IMR-90 (cell line): ENCODE results near the gene ISCU. TPM values are rescaled to one million over a fixed set of nuclear protein-coding genes. Genes with fewer than 3 reads are reported as not detected.

Experiments used
- ATAC-seq: fragments of 200-7000 bp; cut with Tn5 transposase; 2 replicates; pipeline ENCODE4 v1.9.1; 2020; ENCODE audit warnings: low read depth, mild to moderate bottlenecking, moderate library complexity
- BruUV-seq: library from RNA; stranded (reverse); fragments of 400-500 nt; replicated peaks from 2 replicates; lab custom pipeline; 2021; lab: Mats Ljungman, UMichigan
- CTCF ChIA-PET: fragments of 300-600 bp; formaldehyde crosslinking; extraction: SDS; loops from one replicate; lab custom pipeline; 2021; ENCODE audit warnings: antibody characterized with exemption; lab: Yijun Ruan, JAX
- POLR2A ChIA-PET: fragments of 300-600 bp; sonication (Branson Sonifier 250); formaldehyde crosslinking; loops from one replicate; lab custom pipeline; 2022; ENCODE audit warnings: antibody characterized with exemption; ENCODE audit not compliant: unreplicated experiment; lab: Charles Lee
- DNase-seq: peaks from one replicate; pipeline ENCODE4 v3.0.0; 2013
- H2AFZ ChIP-seq: replicated peaks from 2 replicates; pipeline ENCODE3; 2013; ENCODE audit warnings: low read length, mild to moderate bottlenecking; ENCODE audit not compliant: poor library complexity
- H2AK5ac ChIP-seq: 2 replicates; pipeline ENCODE4 v1.6.1; 2013; ENCODE audit warnings: low read depth, low read length, inconsistent platforms
- H2AK9ac ChIP-seq: replicated peaks from 2 replicates; pipeline ENCODE3; 2013; ENCODE audit warnings: mild to moderate bottlenecking, low read depth, low read length, moderate library complexity; ENCODE audit not compliant: poor library complexity
- H2BK120ac ChIP-seq: 2 replicates; pipeline ENCODE4 v1.6.1; 2013; ENCODE audit warnings: low read depth, low read length, inconsistent platforms
- H2BK15ac ChIP-seq: 3 replicates; pipeline ENCODE4 v1.6.1; 2013; ENCODE audit warnings: low read depth, low read length, inconsistent platforms
- H2BK20ac ChIP-seq: 2 replicates; pipeline ENCODE4 v1.6.1; 2013; ENCODE audit warnings: low read depth, mild to moderate bottlenecking, inconsistent platforms, low read length, moderate library complexity
- H2BK5ac ChIP-seq: 2 replicates; pipeline ENCODE4 v1.6.1; 2013; ENCODE audit warnings: mild to moderate bottlenecking, low read depth, low read length, inconsistent platforms; ENCODE audit not compliant: poor library complexity, severe bottlenecking
- H3K14ac ChIP-seq: replicated peaks from 2 replicates; pipeline ENCODE4 v1.6.1; 2013; ENCODE audit warnings: low read depth, low read length, inconsistent platforms
- H3K18ac ChIP-seq: 2 replicates; pipeline ENCODE4 v1.6.1; 2013; ENCODE audit warnings: low read depth, low read length, control low read depth
- H3K23ac ChIP-seq: 2 replicates; pipeline ENCODE4 v1.6.1; 2013; ENCODE audit warnings: low read depth, low read length, inconsistent platforms
- H3K27ac ChIP-seq: 2 replicates; pipeline ENCODE4 v1.5.1; 2013; ENCODE audit warnings: mild to moderate bottlenecking, control low read depth, low read length; ENCODE audit not compliant: insufficient read depth
- H3K27me3 ChIP-seq: 2 replicates; pipeline ENCODE4 v1.6.1; 2013; ENCODE audit warnings: low read length; ENCODE audit not compliant: control insufficient read depth, insufficient read depth
- H3K36me3 ChIP-seq: 2 replicates; pipeline ENCODE4 v1.6.1; 2013; ENCODE audit warnings: low read length, mixed read lengths; ENCODE audit not compliant: control insufficient read depth, insufficient read depth
- H3K4ac ChIP-seq: 2 replicates; pipeline ENCODE4 v1.6.1; 2013; ENCODE audit warnings: low read depth, low read length, inconsistent platforms
- H3K4me1 ChIP-seq: 2 replicates; pipeline ENCODE4 v1.6.1; 2013; ENCODE audit warnings: low read length, mixed read lengths; ENCODE audit not compliant: control insufficient read depth, insufficient read depth
- H3K4me2 ChIP-seq: 2 replicates; pipeline ENCODE4 v1.6.1; 2013; ENCODE audit warnings: low read depth, mild to moderate bottlenecking, control low read depth, low read length, moderate library complexity
- H3K4me3 ChIP-seq: 2 replicates; pipeline ENCODE4 v1.5.1; 2013; ENCODE audit warnings: low read depth, mild to moderate bottlenecking, control low read depth, low read length, moderate library complexity; ENCODE audit not compliant: insufficient read depth
- H3K56ac ChIP-seq: 2 replicates; pipeline ENCODE4 v1.6.1; 2013; ENCODE audit warnings: low read length, inconsistent platforms; ENCODE audit not compliant: insufficient read depth; ENCODE audit errors: extremely low read depth
- H3K79me1 ChIP-seq, 2 experiments: 2 replicates each; pipeline ENCODE4 v1.6.1; 2013; ENCODE audit warnings: low read length in 2 of 2, inconsistent platforms in 1 of 2, low read depth in 1 of 2
- H3K9ac ChIP-seq: 2 replicates; pipeline ENCODE4 v1.6.1; 2013; ENCODE audit warnings: low read depth, low read length, control low read depth
- H3K9me1 ChIP-seq: 2 replicates; pipeline ENCODE4 v1.6.1; 2013; ENCODE audit warnings: low read length, inconsistent platforms; ENCODE audit not compliant: insufficient read depth
- H3K9me3 ChIP-seq: 2 replicates; pipeline ENCODE4 v1.6.1; 2013; ENCODE audit warnings: low read length; ENCODE audit not compliant: control insufficient read depth, insufficient read depth
- H4K20me1 ChIP-seq: 2 replicates; pipeline ENCODE4 v1.6.1; 2013; ENCODE audit warnings: low read length, inconsistent platforms; ENCODE audit not compliant: insufficient read depth
- H4K5ac ChIP-seq: 2 replicates; pipeline ENCODE4 v1.6.1; 2013; ENCODE audit warnings: mild to moderate bottlenecking, low read depth, low read length, control low read depth
- H4K8ac ChIP-seq, 2 experiments: 2 replicates each; pipeline ENCODE4 v1.6.1; 2013; ENCODE audit warnings: low read depth in 2 of 2, low read length in 2 of 2, control low read depth in 1 of 2, inconsistent platforms in 1 of 2
- H4K91ac ChIP-seq: 2 replicates; pipeline ENCODE4 v1.6.1; 2013; ENCODE audit warnings: low read depth, low read length, inconsistent platforms; ENCODE audit not compliant: insufficient read depth
- BHLHE40 ChIP-seq: fragments of 150-350 bp; IDR thresholded peaks from 2 replicates; pipeline ENCODE4 v1.6.1; 2016; ENCODE audit warnings: mild to moderate bottlenecking, low read depth, low read length
- CHD1 ChIP-seq: IDR thresholded peaks from 2 replicates; pipeline ENCODE4 v1.6.1; 2012; ENCODE audit warnings: low read depth, low read length, improper control_type of control experiment
- CTCF ChIP-seq: conservative IDR thresholded peaks from 2 replicates; pipeline ENCODE4 v1.5.1; 2012; ENCODE audit warnings: mild to moderate bottlenecking, low read depth, low read length, improper control_type of control experiment
- FOS ChIP-seq: fragments of 150-350 bp; IDR thresholded peaks from 2 replicates; pipeline ENCODE4 v1.6.1; 2016; ENCODE audit warnings: low read depth, low read length
- RAD21 ChIP-seq: IDR thresholded peaks from 2 replicates; pipeline ENCODE4 v1.6.1; 2012; ENCODE audit warnings: low read length, improper control_type of control experiment
- WGBS, 2 experiments: methylation state at CpG; one replicate each; pipeline versions ENCODE4 v1.1.5 to v1.1.7; 2013; ENCODE audit warnings: missing lambda C conversion rate in 2 of 2; ENCODE audit not compliant: insufficient read length in 1 of 2; ENCODE audit errors: extremely low coverage in 2 of 2; 5-methylcytosine and 5-hydroxymethylcytosine counted together
- dilution Hi-C: fragments of 300-500 bp; cut with HindIII; formaldehyde crosslinking; loops from one replicate; pipeline ENCODE4 v1.14.3; 2018; ENCODE audit warnings: low sequenced_read_pairs; ENCODE audit not compliant: unreplicated experiment
- in situ Hi-C: fragments of 300-500 bp; cut with MboI; formaldehyde crosslinking; loops from 3 replicates; pipeline ENCODE4 v1.14.3; 2019; ENCODE audit warnings: low sequenced_read_pairs, inconsistent platforms, mixed read lengths
- intact Hi-C: fragments of 100-400 bp; cut with micrococcal nuclease; formaldehyde crosslinking; loops from 2 replicates; pipeline ENCODE4 v1.10.0; 2022
- polyA plus RNA-seq, 3 experiments: library from polyadenylated mRNA; depleted of rRNA; stranded (reverse); fragments of >200 nt; gene quantifications; 2 replicates each; pipeline ENCODE4 v1.2.3, GENCODE V29; 2012; ENCODE audit warnings: low replicate concordance in 1 of 3
- total RNA-seq: library from RNA; depleted of rRNA; stranded (reverse); fragments of >200 nt; gene quantifications from 2 replicates; pipeline ENCODE4 v1.2.3, GENCODE V29; 2012

The ISCU gene
- total and polyA plus RNA-seq, 2 of the 4 experiments (the other 2 are of a cell fraction), result 52.7 to 87.2 TPM

- 94% methylated on average over 6 of the region's 14 CpGs; no CpG with 5 or more reads in 1 of the 2 experiments for WGBS, 2 experiments
- in situ Hi-C loops, result no loop called here
- CTCF ChIA-PET, result no interaction called here
These were observed 3.3 kb upstream of the ISCU start for GRCh38 chr12:108559007-108559655.

More at GRCh38 chr12:108559007-108559655, 3.3 kb upstream of the ISCU start:
- DNase-seq (no peak), ATAC-seq (no peak)
- Histone ChIP-seq H3K9me1 (peaks cover 9% of the 10 kb centered on the region; the same call in 1 of the 2 replicates), H3K4me1 (no peaks in the 10 kb centered on the region), H3K9ac (no peak overlapping the region), H2AK5ac (no peak overlapping the region), H2AFZ (no peak overlapping the region), H2BK120ac (no peak overlapping the region), H4K91ac (no peak overlapping the region), H3K4me2 (no peak overlapping the region), H2BK5ac (no peak overlapping the region), H4K8ac (no peak overlapping the region), H3K18ac (no peak overlapping the region), H3K4ac (no peak overlapping the region), H4K5ac (no peak overlapping the region), H3K79me1 (peaks cover 11 to 60% of the 10 kb centered on the region in 2 experiments), H3K23ac (no peak overlapping the region), H2AK9ac (no peak overlapping the region), H3K27ac (no peak overlapping the region), H4K20me1 (peaks cover 38% of the 10 kb centered on the region), H3K36me3 (peaks cover 8% of the 10 kb centered on the region), H3K56ac (no peak overlapping the region), H3K4me3 (no peak overlapping the region), H2BK15ac (no peak overlapping the region), H3K27me3 (no peaks in the 10 kb centered on the region), H2BK20ac (no peak overlapping the region), H3K14ac (no peak overlapping the region), H3K9me3 (no peaks in the 10 kb centered on the region)
- dilution Hi-C loops, result no loop called here
- intact Hi-C loops, result no loop called here
- POLR2A ChIA-PET, result no interaction called here
- no TSS peak for BruUV-seq
- no peak for TF ChIP-seq BHLHE40
- TF ChIP-seq CHD1, result no peak
- no peak for TF ChIP-seq CTCF
- no peak for TF ChIP-seq RAD21
- TF ChIP-seq FOS, result no peak
